Lower leg skin (tissue), 4 donors: Measurements from ENCODE around the gene GAGE10. TPM values are rescaled to one million over a fixed set of nuclear protein-coding genes. Genes with fewer than 3 reads are reported as not detected.
"Not testable (repeated sequence)": the region's sequence is repeated elsewhere in the genome, so short reads cannot be mapped to it uniquely, and the experiment has no call there.

ENCODE experiments used
- DNase-seq, 2 donors: peaks; one replicate each; pipeline ENCODE4 v3.0.0-alpha.2; 2019; ENCODE audit warnings: low spot score in 2 of 2
- H3K4me3 ChIP-seq: fragments of 200-600 bp; sonication (generic); 2 replicates; pipeline ENCODE4 v1.5.1; 2017; ENCODE audit warnings: mild to moderate bottlenecking, low read depth; ENCODE audit not compliant: poor library complexity, severe bottlenecking
- CTCF ChIP-seq, 3 donors: fragments of 450-650 bp; IDR thresholded peaks; one replicate each; pipeline ENCODE4 v1.5.1; 2016; ENCODE audit warnings: antibody characterized with exemption in 3 of 3, mild to moderate bottlenecking in 3 of 3, moderate library complexity in 2 of 3
- POLR2A ChIP-seq, 2 donors: fragments of 450-650 bp; IDR thresholded peaks; one replicate each; pipeline ENCODE4 v1.6.1; 2016 to 2017; ENCODE audit warnings: antibody characterized with exemption in 2 of 2, mild to moderate bottlenecking in 1 of 2, moderate library complexity in 1 of 2
- WGBS, 2 donors: methylation state at CpG; one replicate each; pipeline ENCODE4 v1.1.5; 2018; 5-methylcytosine and 5-hydroxymethylcytosine counted together
- intact Hi-C: fragments of 100-400 bp; cut with DNase I; formaldehyde crosslinking; loops from one replicate; pipeline ENCODE4 v1.15.0; 2023; ENCODE audit warnings: low total_unique reads
- total RNA-seq, 4 donors: library from RNA; depleted of rRNA; stranded (reverse); fragments of >200 nt; gene quantifications; one replicate each; pipeline ENCODE4 v1.1.0, GENCODE V29; 2016

Gene GAGE10
- total RNA-seq, 4 donors from 2014 or later: not detected

- intact Hi-C loops: no loop called here
- H3K4me3 ChIP-seq: no peak overlapping the region
- DNase-seq: no peak
- TF ChIP-seq CTCF (IDR thresholded peaks at IDR 0.05) (no peak), POLR2A (IDR thresholded peaks at IDR 0.05) (no peak)
- WGBS, 2 donors: 33 to 57% methylated on average over 8 to 15 of the region's 15 CpGs
These were observed 5.3 kb downstream of the GAGE10 start for GRCh38 chrX:49308604-49309269.

DNA sequence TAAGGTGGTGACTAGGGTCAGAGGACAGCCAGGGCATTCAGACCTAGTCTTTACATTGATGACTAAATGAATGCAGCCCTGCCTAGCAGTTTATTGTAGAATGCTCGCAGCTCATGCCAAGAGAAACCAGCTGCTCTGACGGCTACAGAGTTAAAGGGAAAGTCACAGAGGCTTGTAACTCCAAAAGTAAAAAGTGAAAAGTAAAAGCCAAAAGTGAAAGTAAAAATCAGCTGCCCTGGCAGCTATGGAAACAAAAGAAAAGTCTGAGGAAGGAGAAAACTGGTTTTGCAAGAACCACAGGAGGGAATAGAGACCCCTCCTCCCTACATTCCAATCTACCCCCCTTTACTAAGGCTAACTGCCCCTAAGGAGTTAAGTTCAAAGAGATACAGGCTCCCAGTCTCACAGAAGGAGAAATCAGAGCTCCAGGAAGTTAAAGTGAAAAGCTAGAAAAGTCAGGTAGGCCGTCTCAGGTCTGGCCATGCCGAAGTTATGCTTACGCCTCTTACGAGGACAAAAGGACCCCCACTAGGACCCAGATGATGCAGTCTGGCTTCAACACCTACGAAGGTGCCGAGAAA is 6.0 kb downstream of the GAGE10 start:
- no peak for DNase-seq
- no peak overlapping the region for H3K4me3 ChIP-seq
- TF ChIP-seq POLR2A (IDR thresholded peaks at IDR 0.05) (no peak), CTCF (IDR thresholded peaks at IDR 0.05) (no peak)
- 1 to 24% methylated on average over 8 of the region's 8 CpGs for WGBS, 2 donors
- intact Hi-C loops: no loop called here

DNA sequence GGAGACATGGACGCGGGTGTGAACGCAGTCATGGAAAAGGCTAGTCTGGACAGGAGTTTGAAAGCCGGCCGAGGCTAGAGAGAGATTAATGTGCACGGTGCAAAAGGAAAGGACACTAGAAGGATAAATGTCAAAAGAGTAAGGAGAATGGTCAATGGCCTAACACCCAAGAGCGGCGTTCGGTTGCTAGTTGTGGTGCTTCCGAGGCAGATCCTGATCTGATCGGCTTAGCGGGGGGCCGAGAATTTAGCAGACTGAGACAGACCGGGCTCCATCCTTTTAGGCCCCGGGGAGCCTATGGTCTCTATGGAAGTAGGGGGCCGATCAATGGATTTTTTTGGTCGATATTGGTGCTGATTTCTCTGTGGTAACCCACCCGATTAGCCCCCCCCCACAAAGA is 6.9 kb downstream of the GAGE10 start:
- intact Hi-C loops: no loop called here
- DNase-seq: no peak
- 67 to 74% methylated on average over 18 of the region's 18 CpGs for WGBS, 2 donors
- no peak overlapping the region for H3K4me3 ChIP-seq
- TF ChIP-seq POLR2A (IDR thresholded peaks at IDR 0.05) (no peak), CTCF (IDR thresholded peaks at IDR 0.05) (no peak)

GRCh38 chrX:49312176-49312575 is 8.7 kb downstream of the GAGE10 start:
- TF ChIP-seq POLR2A (IDR thresholded peaks at IDR 0.05) (no peak), CTCF (IDR thresholded peaks at IDR 0.05) (no peak)
- intact Hi-C loops: no loop called here
- no peak for DNase-seq
- 59 to 73% methylated on average over 2 of the region's 2 CpGs for WGBS, 2 donors
- no peak overlapping the region for H3K4me3 ChIP-seq

GRCh38 chrX:49316085-49316484 is 12.6 kb downstream of the GAGE10 start:
- intact Hi-C loops: no loop called here
- no peak for DNase-seq
- 50 to 68% methylated on average over 4 of the region's 4 CpGs for WGBS, 2 donors
- H3K4me3 ChIP-seq: no peak overlapping the region
- TF ChIP-seq CTCF (IDR thresholded peaks at IDR 0.05): no peak
- TF ChIP-seq POLR2A (IDR thresholded peaks at IDR 0.05): no peak

- intact Hi-C loops: not testable (repeated sequence)
These were observed 18.3 kb downstream of the GAGE10 start, which contains the start of gene GAGE12J for GRCh38 chrX:49321737-49322136. Gene GAGE12J (plus strand): TSS chrX:49322037. CDS start chrX:49323194, 1,157 bp downstream.

GRCh38 chrX:49322266-49322665 is 18.8 kb downstream of the GAGE10 start:
- DNase-seq, intact Hi-C loops, H3K4me3 ChIP-seq: not testable (repeated sequence)
- WGBS, 2 donors: 100% methylated on average over 7 of the region's 27 CpGs; no CpG with 5 or more reads in 1 of the 2 donors

More at GRCh38 chrX:49321737-49322136, 18.3 kb downstream of the GAGE10 start, which contains the start of gene GAGE12J:
- not testable (repeated sequence) for DNase-seq, H3K4me3 ChIP-seq
- whole genome bisulfite sequencing, 2 donors: 89% methylated on average over 1 of the region's 16 CpGs; no CpG with 5 or more reads in 1 of the 2 donors

DNA sequence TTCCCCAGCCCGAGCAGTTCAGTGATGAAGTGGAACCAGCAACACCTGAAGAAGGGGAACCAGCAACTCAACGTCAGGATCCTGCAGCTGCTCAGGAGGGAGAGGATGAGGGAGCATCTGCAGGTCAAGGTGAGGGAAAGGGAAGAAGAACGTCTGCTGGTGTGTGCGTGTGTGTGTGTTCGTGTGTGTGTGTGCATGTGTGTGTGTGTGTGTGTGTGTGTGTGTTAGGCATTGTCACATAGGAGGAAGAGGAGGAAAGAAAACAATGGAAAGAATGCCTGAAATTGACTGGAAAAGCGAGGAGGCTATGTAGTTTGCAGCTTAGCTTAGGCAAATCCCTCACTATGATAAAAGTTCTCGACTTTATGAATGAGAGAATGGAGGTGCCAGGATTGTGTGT is 20.3 kb downstream of the GAGE10 start:
- intact Hi-C loops, H3K4me3 ChIP-seq, DNase-seq: not testable (repeated sequence)
- WGBS, 2 donors: 62% methylated on average over 4 of the region's 7 CpGs; no CpG with 5 or more reads in 1 of the 2 donors

DNA sequence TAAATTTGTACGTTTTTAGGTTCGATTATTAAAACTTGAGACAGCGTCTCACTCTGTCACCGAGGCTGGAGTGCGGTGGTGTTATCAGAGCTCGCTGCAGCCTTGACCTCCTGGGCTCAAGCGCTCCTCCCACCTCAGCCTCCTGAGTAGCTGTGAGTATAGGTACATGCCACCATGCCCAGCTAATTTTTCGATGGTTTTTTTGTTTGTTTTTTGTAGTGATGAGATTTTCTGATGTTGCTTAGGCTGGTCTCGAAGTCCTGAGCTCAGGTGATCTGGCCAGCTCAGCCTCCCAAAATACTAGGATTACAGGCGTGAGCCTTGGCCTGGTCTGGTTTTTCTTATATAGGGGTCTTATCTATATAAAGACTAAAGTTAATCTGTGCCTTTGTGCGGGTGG is 27.0 kb downstream of the GAGE10 start:
- H3K4me3 ChIP-seq, intact Hi-C loops, DNase-seq: not testable (repeated sequence)
- 89 to 91% methylated on average over 4 to 6 of the region's 11 CpGs for WGBS, 2 donors
